Subcutaneous adipose tissue (tissue), 4 donors: Measurements from ENCODE around the gene IDH2. TPM values are rescaled to one million over a fixed set of nuclear protein-coding genes. Genes with fewer than 3 reads are reported as not detected.

Experiments
- CTCF ChIP-seq: fragments of 450-650 bp; IDR thresholded peaks from one replicate; pipeline ENCODE4 v1.5.1; 2016; ENCODE audit warnings: low read depth, mild to moderate bottlenecking, control low read depth, antibody characterized with exemption, moderate library complexity
- total RNA-seq, 4 donors: library from RNA; depleted of rRNA; stranded (reverse); fragments of >200 nt; gene quantifications; one replicate each; pipeline ENCODE4 v1.1.0, GENCODE V29; 2016

IDH2 gene
- total RNA-seq, 4 donors from 2014 or later = 17.6 to 69.9 (median 26.8) TPM

GRCh38 chr15:90047956-90048575, 54.2 kb downstream of the IDH2 start:
- no peak for TF ChIP-seq CTCF

- TF ChIP-seq CTCF = no peak
These were observed 55.3 kb downstream of the IDH2 start for GRCh38 chr15:90046911-90047392.

DNA sequence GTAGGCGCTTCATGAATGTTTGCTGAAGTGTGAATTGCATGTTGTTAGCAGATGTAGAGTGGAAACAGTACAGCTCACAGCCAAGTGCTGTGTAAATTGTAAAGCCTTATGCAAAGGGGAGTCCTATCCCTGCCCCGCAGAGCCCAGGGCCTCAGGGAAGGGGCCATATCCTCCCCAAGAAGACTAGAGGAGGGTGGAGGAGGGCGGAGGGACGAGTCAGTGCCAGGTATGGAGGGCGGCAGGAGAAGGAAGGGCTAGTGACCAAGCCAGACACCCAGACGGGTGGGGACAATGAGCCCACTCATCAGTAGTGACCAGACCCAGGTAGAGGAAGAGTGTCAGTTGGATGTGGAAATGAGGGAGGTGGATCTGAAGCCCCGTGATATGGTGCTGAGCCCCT, 56.0 kb downstream of the IDH2 start:
- no peak for TF ChIP-seq CTCF

DNA sequence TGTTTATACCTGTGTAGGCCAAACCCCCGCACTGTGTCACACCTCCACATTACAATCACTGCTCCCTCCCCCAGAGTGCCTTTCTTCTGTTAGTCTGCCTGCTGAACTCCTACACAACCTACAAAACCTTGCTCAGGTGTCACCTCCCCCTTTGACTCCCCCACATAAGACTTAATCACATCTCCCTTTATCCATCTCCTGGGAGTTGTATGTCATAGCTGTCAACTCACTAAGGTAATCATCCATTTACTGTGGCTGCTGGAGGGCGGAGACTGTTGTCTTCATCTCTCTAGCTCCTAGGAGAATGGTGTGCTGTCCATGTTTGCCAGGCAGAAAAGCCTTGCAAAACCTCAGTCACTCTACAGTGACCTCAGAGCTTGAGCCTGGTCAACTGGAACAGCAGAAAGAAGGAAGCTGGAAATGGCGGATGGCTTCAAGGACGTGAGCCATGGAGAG, 57.3 kb downstream of the IDH2 start:
- no peak for TF ChIP-seq CTCF

- TF ChIP-seq CTCF = no peak
These were observed 58.1 kb downstream of the IDH2 start for GRCh38 chr15:90044191-90044590.

DNA sequence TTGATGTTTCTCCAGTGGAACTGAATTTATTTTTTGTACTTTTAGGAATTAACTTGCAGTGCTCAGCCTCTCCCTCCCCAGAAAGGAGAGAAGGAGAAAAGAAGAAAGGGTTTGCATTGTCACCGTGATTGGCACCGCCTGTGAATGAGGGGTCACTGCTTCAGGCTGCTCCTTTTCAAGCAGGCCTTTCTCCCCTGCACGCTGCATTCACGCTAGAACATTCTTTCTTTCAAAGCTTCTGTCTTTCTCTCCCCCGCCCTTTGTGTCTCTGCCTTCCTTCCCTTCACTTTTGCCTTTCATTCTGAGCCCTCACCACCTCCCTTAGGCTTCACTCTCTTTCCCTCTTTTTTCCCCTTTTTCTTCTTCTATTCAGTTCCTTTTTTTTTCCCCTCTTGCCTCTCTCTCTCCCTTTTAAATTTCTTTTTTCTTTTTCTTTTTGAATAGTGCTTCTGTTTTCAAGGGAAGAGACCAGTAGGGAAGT, 58.7 kb downstream of the IDH2 start:
- no peak for TF ChIP-seq CTCF

GRCh38 chr15:90042766-90043529, 59.3 kb downstream of the IDH2 start:
- no peak for TF ChIP-seq CTCF
